Measurements from ENCODE around the gene HEPH.
A peak's percentile ranks its signal among the peaks of the same experiment; 100 is the strongest.
"Not testable (repeated sequence)": the region's sequence is repeated elsewhere in the genome, so short reads cannot be mapped to it uniquely, and the experiment has no call there.

The HEPH gene

DNA sequence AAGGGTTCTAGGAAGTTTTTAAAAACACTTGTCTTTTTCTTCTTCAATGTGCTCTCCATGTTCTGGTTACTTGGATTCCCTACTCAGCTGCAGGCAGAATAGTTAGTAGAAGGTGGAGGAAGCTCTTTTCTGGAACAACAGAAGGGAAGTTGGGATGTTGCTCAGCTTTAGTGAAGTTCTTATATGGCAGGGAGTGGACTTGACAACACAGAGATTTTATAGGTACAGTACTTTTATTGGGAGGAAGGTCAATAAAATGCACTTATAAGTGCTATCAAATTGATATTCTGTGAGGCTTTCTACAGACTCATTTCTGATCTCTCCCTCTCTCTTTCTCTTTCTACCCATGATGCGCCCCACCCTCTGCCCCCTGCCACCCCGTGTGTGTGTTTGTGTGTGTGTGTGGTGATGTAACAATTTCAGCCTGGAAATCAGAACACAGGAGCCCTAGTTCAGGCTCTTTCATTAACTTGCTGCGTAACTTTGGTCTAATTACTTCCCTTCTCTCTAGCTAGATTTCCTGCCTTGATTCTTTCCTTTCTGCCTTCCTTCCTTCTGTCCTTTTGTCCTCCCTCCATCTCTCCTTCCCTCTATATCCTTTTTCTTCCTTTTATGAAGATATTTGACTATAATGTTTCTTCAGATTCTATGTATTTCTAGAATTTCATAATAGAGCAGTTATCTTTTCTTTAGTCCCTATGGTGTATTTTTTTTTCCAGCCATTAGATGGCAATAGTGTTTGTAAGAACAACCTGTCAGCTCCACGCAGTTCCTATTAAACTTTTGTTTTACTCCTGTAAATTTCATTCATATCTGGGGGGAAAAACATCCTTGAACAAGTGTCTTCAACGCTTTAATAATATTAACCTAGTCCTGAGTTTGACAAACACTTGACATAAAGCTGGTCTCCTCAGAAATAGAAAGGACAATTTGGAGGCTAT is 37.1 kb downstream of the HEPH start:
- FAIRE-seq (peak; percentile 47), DNase-seq (ENCODE audit: low spot score) (no peak)

DNA sequence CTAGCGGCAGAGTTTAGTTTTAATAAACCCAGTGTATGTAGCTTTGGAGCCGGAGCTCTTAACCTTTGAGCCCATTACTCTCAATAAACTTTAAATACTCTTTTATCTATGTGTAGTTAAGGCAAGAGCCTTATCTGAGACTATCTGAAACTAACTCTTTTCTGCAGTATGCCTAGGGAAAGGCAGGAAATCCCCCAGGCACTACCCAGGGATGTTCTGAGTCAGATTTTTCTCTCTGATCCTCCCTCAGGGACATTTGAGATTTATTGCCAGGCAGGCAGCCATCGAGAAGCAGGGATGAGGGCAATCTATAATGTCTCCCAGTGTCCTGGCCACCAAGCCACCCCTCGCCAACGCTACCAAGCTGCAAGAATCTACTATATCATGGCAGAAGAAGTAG is 39.1 kb downstream of the HEPH start:
- FAIRE-seq (no peak), DNase-seq (ENCODE audit: low spot score) (no peak)

DNA sequence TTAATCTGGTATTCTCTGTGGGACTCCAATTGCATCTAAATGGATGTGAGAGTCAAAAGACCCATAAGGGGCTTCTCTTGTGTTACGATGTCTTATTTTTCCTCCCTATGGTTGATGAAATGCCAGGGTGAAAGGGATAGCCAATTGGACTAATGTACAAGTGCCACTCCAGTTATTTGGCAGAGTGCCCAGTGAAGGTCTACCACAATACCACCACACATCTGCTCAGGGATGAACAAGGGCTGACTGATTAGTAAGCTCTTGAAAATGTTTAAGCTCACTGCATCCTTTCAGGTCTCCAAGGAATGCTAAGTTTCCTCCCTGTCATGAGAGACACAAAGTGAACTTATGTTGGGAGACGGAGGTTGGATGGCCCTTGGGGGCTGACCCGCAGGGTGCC is 57.8 kb downstream of the HEPH start:
- no peak for FAIRE-seq
- no peak for DNase-seq (ENCODE audit: low spot score)

DNA sequence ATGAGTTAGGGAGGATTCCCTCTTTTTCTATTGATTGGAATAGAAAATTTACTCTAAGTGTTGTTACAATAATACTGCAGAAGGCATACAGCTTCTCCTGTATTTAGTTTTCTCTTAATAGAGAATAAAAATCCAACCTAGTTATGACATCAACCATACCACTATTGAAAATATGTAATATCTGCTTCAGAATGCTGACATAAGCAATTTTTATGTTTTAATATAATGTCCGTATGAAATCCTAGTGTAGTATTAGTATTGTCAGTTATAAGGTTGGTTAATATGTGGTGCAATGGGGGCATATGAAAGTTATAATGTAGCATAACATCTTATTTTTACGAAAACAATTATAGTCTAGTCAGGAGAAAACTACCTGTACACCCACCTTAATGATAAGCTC is 68.2 kb downstream of the HEPH start:
- DNase-seq (ENCODE audit: low spot score) (no peak), FAIRE-seq (no peak)

DNA sequence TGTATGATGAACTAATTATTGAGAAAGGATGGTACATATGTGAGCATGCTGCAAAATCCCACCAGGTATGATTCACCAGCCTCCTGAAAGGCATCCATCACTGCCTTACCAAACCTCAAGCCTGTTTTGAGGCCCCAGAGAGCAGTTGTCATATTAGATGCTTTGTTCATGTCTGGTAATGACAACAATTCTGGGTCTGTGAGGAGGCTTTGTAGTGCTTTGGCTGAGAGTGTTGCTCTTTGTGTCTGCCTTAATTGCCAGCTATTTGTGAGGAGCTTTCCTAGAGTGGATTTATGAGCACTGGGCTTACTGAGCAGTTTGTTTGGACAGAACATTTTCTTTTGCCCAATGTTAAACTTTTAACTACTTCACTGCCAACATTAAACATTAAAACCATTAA is 69.2 kb downstream of the HEPH start:
- DNase-seq (ENCODE audit: low spot score) (no peak), FAIRE-seq (no peak)

DNA sequence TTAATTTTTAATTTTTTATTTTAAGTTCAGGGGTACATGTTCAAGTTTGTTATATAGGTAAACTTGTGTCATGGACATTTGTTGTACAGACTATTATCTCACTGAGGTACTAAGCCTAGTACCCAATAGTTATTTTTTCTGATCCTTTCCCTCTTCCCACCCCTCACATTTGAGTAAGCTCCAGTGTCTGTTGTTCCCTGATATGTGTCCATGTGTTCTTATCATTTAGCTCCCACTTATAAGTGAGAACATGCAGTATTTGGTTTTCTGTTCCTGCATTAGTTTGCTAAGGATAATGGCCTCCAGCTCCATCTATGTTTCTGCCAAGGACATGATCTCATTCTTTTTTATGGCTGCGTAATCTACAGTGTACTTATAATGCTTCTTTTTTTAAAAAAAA is 69.9 kb downstream of the HEPH start:
- not testable (repeated sequence) for DNase-seq (ENCODE audit: low spot score); FAIRE-seq

DNA sequence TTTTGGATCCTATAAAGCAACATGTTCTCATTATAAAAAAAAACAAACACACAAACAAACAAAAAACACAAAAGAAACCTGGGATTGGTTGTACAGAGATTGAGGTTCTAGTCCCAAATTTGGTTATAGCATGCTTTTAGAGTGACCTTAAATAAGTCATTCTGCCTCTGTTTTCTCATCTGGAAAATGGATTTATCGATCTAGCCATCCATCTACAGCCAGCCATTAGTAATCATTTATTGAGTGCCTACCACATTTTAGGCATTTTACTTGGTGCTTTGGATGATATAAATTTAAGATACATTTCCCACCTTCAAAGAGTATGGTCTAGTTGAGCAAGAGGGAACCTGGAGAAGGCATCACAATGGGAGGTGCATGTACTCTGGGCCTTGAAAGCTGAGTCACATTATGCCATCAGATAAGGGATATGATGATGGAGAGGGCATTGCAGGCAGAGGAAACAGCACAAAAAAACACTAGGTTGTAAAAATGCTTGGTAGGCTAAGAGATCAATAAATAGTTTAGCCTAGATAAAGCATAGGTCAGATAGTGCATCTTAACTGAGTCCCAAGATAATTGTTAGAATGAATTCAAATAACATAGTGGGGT is 91.4 kb downstream of the HEPH start:
- DNase-seq (ENCODE audit: low spot score) = no peak
- no peak for FAIRE-seq

DNA sequence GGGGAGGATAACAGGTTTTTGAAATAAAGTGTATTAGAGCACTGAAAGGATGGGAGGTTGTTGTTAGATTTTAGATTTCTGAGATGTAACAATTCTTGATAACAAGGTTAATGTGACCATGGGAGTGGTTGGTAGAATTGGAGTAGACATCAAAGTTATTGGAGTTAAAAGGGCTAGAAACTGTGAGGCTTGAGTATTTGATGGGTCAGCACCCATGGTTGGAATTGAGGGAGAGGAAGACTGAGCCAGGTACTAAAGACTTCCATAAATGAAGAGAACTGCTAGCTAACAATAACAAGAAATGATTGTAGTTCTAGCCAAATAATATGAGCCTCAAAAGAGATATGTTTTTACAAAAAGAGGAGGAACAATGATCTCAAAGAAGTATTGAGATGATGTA is 98.8 kb downstream of the HEPH start:
- no peak for DNase-seq (ENCODE audit: low spot score)
- no peak for FAIRE-seq

All from RCC 7860 (cell line).